ENCODE results near the gene INPP4B. TPM values are rescaled to one million over a fixed set of nuclear protein-coding genes. Genes with fewer than 3 reads are reported as not detected.

The INPP4B gene
- total RNA-seq, 1 experiment from 2014 or later: 25.2 TPM

- Histone ChIP-seq H3K27ac (no peak overlapping the region), H3K36me3 (no peaks in the 10 kb centered on the region), H3K9me3 (replicated peaks) (no peaks in the 10 kb centered on the region), H3K27me3 (no peaks in the 10 kb centered on the region), H3K4me1 (no peaks in the 10 kb centered on the region; the same call in 1 of the 2 replicates), H3K4me3 (no peak overlapping the region)
- no peak for DNase-seq
These were observed 380.6 kb downstream of the INPP4B start for GRCh38 chr4:142465526-142465925.

DNA sequence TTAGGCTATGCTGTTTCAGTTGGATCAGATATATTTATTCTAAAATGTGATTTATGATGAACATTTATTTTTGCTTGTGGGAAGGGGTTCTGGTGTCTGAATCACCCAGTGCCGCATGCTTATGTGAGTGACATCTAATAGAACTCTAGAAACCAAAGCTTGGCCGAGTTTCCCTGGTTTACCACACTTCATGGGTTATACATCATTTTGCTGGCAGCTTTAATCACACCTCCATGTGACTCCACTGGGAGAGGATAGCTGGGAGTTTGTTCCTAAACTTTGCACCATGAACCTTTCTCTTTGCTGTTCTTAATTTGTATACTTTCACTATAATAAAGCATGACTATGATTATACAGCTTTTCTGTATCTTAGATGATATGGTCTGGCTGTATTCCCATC, 382.9 kb downstream of the INPP4B start:
- no peak overlapping the region for H3K27ac ChIP-seq
- no peaks in the 10 kb centered on the region for H3K36me3 ChIP-seq
- H3K4me3 ChIP-seq: no peak overlapping the region
- H3K27me3 ChIP-seq: no peaks in the 10 kb centered on the region
- H3K4me1 ChIP-seq: no peaks in the 10 kb centered on the region; the same call in 1 of the 2 replicates
- DNase-seq: no peak
- H3K9me3 ChIP-seq (replicated peaks): no peaks in the 10 kb centered on the region

- DNase-seq: no peak
- Histone ChIP-seq H3K27ac (no peak overlapping the region), H3K27me3 (no peaks in the 10 kb centered on the region), H3K4me3 (no peak overlapping the region), H3K9me3 (replicated peaks) (no peaks in the 10 kb centered on the region), H3K4me1 (peaks cover 2% of the 10 kb centered on the region; the same call in 1 of the 2 replicates), H3K36me3 (no peaks in the 10 kb centered on the region)
These were observed 393.8 kb downstream of the INPP4B start for GRCh38 chr4:142452161-142452855.

DNA sequence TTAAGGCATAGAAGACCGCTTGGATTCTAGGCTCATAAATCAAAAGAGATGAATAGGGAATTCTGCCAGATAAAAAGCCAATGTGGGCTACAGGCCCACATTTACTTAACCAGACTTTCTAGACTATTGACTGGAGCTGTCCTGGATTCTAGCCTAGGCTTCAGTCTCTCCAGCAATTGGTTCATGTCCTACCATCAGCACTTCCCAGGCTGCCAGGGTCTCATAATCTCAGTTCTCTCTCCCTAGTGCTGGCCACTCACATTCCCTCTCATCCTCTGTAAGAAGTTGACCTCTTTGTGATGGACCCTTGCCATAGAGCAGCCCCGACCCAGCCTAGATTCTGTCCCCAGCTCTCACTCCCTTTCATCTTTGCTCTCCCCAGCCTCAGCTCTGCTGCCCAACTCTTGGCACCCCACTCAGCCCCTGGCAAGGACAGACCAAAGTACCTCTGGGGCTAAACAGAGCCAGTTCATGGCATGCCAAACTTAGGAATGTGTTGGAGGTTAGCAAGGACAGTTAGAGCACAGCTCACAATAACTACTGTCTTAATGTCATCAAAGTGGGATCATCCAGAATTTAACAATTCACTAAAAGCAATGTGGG, 396.2 kb downstream of the INPP4B start:
- no peak for DNase-seq
- Histone ChIP-seq H3K27ac (no peak overlapping the region), H3K36me3 (no peaks in the 10 kb centered on the region), H3K27me3 (no peaks in the 10 kb centered on the region), H3K9me3 (replicated peaks) (no peaks in the 10 kb centered on the region), H3K4me3 (no peak overlapping the region), H3K4me1 (peaks cover 2% of the 10 kb centered on the region; the same call in 1 of the 2 replicates)

DNA sequence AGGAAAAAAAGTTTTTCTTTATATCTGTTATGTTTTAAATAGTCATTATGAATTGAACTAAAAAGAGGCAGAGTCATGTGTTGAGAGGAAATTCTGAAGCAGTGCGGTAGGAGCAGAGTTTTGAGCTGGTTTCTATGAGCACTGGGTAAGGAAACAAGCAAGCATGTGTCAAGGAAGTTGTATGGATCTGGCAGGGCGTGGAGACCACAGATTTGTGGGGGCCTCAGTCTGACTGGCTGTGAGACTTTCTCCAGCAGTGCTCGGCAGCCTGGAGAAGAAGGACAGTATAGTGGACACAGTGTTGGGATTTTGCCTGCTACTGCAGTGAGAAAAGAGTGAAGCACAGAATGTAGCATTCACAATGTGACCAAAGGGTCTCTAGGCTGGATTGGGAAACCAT, 399.1 kb downstream of the INPP4B start:
- H3K27me3 ChIP-seq: no peaks in the 10 kb centered on the region
- H3K36me3 ChIP-seq: no peaks in the 10 kb centered on the region
- no peaks in the 10 kb centered on the region for H3K9me3 ChIP-seq (replicated peaks)
- no peak for DNase-seq
- no peaks in the 10 kb centered on the region for H3K4me1 ChIP-seq
- H3K4me3 ChIP-seq: no peak overlapping the region
- no peak overlapping the region for H3K27ac ChIP-seq

DNA sequence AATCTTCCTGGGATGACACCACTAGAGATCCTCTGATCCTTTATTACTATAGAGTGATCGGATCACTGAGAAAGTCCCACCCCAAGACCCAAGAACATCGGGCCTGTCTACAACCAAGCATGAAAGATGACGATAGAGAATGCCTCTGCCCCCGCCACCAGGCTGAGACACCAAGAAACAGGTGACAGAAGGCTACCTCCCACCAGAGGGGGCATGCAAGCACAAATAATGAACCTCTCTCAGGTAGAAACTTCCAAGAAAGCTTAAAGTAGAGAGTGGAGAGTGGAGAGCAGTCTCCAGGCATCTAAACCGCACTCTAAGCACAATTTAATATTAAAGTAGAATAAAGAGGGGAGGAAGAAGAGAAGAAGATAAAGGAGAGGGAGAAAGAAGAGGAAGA, 402.6 kb downstream of the INPP4B start:
- Histone ChIP-seq H3K36me3 (no peaks in the 10 kb centered on the region), H3K27ac (no peak overlapping the region), H3K27me3 (no peaks in the 10 kb centered on the region), H3K9me3 (replicated peaks) (no peaks in the 10 kb centered on the region), H3K4me3 (no peak overlapping the region), H3K4me1 (no peaks in the 10 kb centered on the region)
- no peak for DNase-seq

- Histone ChIP-seq H3K36me3 (no peaks in the 10 kb centered on the region), H3K27me3 (no peaks in the 10 kb centered on the region), H3K4me1 (peaks cover 10% of the 10 kb centered on the region), H3K4me3 (no peak overlapping the region), H3K9me3 (replicated peaks) (no peaks in the 10 kb centered on the region), H3K27ac (no peak overlapping the region)
- no peak for DNase-seq
These were observed 406.0 kb downstream of the INPP4B start for GRCh38 chr4:142440093-142440492.

DNA sequence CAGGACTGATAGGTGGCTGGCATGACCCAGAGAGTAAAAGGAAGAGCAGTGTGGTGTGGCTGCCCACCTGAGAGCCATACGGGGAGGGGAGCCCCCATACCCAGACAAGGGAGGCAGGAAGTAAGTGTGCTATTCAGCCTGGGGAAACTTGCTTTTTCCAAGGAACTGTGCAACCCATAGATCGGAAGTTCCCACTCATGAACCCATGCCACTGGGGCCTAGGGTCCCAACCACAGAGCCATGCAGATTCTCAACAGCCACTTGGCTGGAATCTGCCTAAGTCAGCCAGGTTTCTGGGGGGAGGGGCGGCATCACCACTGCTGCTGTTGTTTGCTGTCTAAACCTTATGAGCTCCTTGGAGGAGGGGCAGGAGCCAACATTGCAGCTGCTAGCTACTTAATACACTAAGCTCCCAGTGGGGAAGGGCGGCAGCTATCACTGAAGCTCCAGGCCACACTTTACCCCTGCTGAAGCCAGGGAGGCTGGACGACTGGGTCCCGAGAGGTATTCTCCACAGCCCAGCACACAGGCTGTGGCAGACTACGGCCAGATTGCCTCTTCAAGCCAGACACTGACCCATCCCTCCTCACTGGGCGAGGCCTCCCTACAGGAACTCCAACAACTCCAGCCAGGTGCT, 410.4 kb downstream of the INPP4B start:
- Histone ChIP-seq H3K9me3 (replicated peaks) (no peaks in the 10 kb centered on the region), H3K4me3 (peak overlapping the region; percentile 6; the same call in 1 of the 2 replicates), H3K27ac (peak overlapping the region; percentile 67), H3K27me3 (no peaks in the 10 kb centered on the region), H3K36me3 (no peaks in the 10 kb centered on the region), H3K4me1 (peaks cover 10% of the 10 kb centered on the region)
- peak; percentile 93 to 94 for DNase-seq

GRCh38 chr4:142434519-142435224, 411.4 kb downstream of the INPP4B start:
- no peak overlapping the region for H3K4me3 ChIP-seq
- H3K27me3 ChIP-seq: no peaks in the 10 kb centered on the region
- DNase-seq: no peak
- H3K9me3 ChIP-seq (replicated peaks): no peaks in the 10 kb centered on the region
- no peaks in the 10 kb centered on the region for H3K36me3 ChIP-seq
- H3K27ac ChIP-seq: no peak overlapping the region
- H3K4me1 ChIP-seq: peaks cover 10% of the 10 kb centered on the region

- no peaks in the 10 kb centered on the region for H3K9me3 ChIP-seq (replicated peaks)
- H3K36me3 ChIP-seq: no peaks in the 10 kb centered on the region
- no peak overlapping the region for H3K4me3 ChIP-seq
- no peaks in the 10 kb centered on the region for H3K4me1 ChIP-seq
- DNase-seq: no peak
- no peaks in the 10 kb centered on the region for H3K27me3 ChIP-seq
- no peak overlapping the region for H3K27ac ChIP-seq
These were observed 417.4 kb downstream of the INPP4B start for GRCh38 chr4:142428715-142429114.

- H3K9me3 ChIP-seq (replicated peaks): no peaks in the 10 kb centered on the region
- no peaks in the 10 kb centered on the region for H3K27me3 ChIP-seq
- no peak overlapping the region for H3K4me3 ChIP-seq
- H3K36me3 ChIP-seq: no peaks in the 10 kb centered on the region
- H3K4me1 ChIP-seq: no peaks in the 10 kb centered on the region
- no peak overlapping the region for H3K27ac ChIP-seq
- DNase-seq: no peak
These were observed 418.6 kb downstream of the INPP4B start for GRCh38 chr4:142427456-142427855.

- no peaks in the 10 kb centered on the region for H3K36me3 ChIP-seq
- no peaks in the 10 kb centered on the region for H3K27me3 ChIP-seq
- no peaks in the 10 kb centered on the region for H3K4me1 ChIP-seq
- H3K27ac ChIP-seq: no peak overlapping the region
- no peaks in the 10 kb centered on the region for H3K9me3 ChIP-seq (replicated peaks)
- DNase-seq: no peak
- H3K4me3 ChIP-seq: no peak overlapping the region
These were observed 422.2 kb downstream of the INPP4B start for GRCh38 chr4:142423861-142424260.

GRCh38 chr4:142420311-142421095, 425.6 kb downstream of the INPP4B start:
- no peak for DNase-seq
- peaks cover 11% of the 10 kb centered on the region; the same call in 1 of the 2 replicates for H3K4me1 ChIP-seq
- no peak overlapping the region for H3K27ac ChIP-seq
- H3K27me3 ChIP-seq: no peaks in the 10 kb centered on the region
- H3K4me3 ChIP-seq: no peak overlapping the region
- no peaks in the 10 kb centered on the region for H3K9me3 ChIP-seq (replicated peaks)
- H3K36me3 ChIP-seq: no peaks in the 10 kb centered on the region

GRCh38 chr4:142419712-142420111, 426.4 kb downstream of the INPP4B start:
- Histone ChIP-seq H3K27ac (no peak overlapping the region), H3K4me1 (peaks cover 11% of the 10 kb centered on the region; the same call in 1 of the 2 replicates), H3K36me3 (no peaks in the 10 kb centered on the region), H3K4me3 (no peak overlapping the region), H3K27me3 (no peaks in the 10 kb centered on the region), H3K9me3 (replicated peaks) (no peaks in the 10 kb centered on the region)
- no peak for DNase-seq
